HG02798 (cell line): ENCODE measurements around the gene XRCC1.

ENCODE experiments used
- ATAC-seq: cut with Tn5 transposase; IDR thresholded peaks from one replicate; pipeline ENCODE4 v1.9.1; 2021; ENCODE audit warnings: mild to moderate bottlenecking; ENCODE audit not compliant: unreplicated experiment, poor library complexity

Gene XRCC1

DNA sequence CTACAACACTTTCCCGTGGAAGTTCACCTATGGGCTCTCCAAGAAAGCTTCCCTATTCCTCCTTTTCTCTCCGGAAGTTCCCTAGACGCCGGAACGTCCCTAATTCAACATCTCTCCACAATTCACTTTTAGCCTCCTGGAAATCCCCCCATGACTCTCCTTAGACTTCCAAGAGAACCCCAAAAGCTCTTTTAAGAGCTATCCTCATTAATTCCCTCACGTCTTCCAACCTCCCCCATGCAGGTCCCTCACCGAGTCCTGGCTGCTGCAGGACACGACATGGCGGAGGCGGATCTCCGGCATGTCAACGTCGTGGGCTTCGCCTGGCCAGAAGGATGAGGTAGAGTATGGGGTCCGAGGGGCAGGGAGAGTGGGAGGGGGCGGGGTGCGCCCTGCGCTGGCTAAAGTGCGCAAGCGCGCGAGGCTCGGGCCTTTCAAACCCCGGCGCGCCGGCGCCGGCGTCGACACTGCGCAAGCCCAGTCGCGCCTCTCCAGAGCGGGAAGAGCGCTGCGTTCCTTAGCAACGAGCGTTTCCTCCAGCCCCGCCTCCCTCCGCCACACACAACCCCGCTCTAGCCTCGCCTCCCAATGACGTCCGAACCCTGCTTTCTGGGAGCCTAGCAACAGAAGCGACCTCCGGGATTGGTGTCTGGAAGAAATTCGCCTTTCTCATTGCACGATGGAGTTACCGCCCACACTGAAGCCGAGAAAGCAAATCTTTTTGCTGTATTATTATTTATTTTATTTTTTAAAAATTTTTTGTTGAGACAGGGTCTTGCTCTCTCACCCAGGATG, at the start of gene XRCC1, which contains the start of gene PINLYP:
Gene XRCC1 (minus strand): TSS at position 372 of the 795 bp plus-strand sequence. CDS start 69 bp downstream, at position 303.
Gene PINLYP (plus strand): TSS at position 646 of the 795 bp plus-strand sequence. CDS start 1,391 bp downstream, outside the sequence.
- ATAC-seq: peak; percentile 97

DNA sequence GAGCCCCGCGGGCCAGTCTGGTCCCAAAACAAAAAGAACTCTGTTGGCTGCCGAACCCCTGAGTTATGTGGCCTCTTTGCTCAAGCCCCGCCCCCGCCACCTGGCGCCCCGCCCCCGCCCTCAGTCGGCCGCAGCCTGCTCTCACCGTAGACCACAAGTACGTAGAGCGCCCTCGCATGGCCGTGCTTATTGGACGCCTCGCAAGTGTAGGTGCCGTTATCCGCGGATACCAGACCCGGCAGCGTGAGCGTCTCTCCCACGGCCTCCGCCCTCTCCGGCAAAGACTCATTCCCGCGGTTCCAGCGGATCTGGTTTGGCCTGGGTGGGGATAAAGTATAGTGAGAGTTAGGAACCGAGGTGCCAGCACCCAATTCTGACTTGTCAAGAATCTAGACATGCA, 49.6 kb upstream of the XRCC1 start:
- no peak for ATAC-seq

- ATAC-seq: no peak
These were observed 48.8 kb upstream of the XRCC1 start for GRCh38 chr19:43623889-43624670.

- no peak for ATAC-seq
These were observed 47.6 kb upstream of the XRCC1 start for GRCh38 chr19:43622956-43623355.

DNA sequence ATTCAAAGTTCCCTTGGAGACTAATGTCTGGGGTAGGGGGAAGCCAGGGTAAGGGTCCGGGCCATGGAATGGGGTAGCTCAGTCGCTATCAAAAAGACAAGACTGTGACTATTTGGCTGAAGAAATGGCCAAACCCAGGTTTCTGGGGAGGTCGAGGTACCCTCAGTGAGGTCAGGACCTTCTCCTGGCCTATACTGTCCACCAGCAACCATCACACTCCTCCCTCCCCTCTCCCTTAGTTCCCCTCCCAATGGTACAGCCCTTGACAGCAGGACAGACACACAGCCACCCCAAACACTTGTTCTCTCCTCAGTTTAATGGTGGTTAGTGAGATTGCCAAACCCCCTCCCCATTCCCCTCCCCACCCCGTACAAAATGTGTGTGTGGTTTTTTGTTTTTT, 46.7 kb upstream of the XRCC1 start:
- ATAC-seq: no peak

DNA sequence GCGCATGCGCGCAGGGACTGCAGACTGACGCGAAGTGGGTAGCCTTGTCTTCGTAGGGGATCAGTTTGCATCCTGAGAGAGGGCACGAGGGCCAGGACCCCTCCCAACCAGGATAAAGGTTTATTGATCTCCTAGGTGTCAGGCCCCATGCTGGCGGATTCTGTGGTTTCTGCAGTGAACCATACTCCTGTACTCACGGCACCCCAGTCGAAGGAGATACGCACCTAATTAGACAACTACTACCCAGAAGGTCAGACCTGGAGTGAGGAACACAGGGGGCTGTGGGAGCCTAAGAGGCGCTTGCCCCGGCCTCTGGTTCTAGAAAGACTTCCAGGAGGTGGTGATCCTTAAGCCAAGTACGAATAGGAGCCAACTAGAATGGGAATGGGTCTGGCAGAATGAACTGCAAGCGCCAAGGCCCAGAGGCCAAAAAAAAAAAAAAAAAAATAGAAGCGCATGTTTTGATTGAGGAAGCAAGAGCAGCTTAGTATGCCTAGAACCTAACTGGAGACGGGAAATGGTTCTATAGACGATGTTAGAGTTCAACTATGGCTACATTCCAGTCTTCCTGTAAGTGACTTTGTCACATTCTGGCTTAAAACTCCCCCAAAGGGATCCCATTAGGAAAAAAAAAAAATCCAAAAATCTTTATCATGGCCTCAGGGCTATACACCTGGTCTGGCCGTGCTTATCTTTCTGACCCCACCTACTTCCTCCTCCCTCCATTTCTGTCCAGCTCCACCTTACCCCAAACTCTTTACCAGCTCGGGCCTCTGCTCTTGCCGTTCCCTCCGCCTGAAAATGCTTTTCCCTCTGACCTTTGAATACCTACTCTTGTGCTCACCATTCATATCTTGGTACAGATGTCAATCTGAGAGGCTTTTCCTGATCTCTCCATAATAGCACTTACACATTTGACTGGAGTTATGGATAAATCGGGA, 45.0 kb upstream of the XRCC1 start:
- no peak for ATAC-seq

GRCh38 chr19:43619262-43620060, 44.1 kb upstream of the XRCC1 start, which contains the start of gene ZNF428:
TSS of gene ZNF428 (minus strand) at chr19:43619629. CDS start at chr19:43614304, 5,325 bp downstream.
- ATAC-seq: peak; percentile 89

- peak; percentile 11 for ATAC-seq
These were observed 43.6 kb upstream of the XRCC1 start for GRCh38 chr19:43618921-43619261.

DNA sequence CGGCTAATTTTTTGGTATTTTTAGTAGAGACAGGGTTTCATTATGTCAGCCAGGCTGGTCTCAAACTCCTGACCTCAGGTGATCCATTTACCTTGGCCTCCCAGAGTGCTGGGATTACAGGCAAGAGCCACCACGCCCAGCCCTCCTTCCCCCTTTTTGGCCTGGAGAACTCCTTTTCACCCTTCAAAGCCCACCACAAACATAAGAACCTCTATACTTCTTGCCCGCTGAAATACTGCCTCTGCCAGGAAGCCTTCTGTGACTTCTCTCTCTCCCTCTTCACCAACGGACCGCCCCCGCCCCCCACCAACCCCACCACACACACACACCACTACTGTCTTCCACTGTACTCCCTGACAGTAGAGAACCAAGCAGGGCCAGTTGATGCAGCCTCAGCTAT, 41.6 kb upstream of the XRCC1 start:
- ATAC-seq: no peak

DNA sequence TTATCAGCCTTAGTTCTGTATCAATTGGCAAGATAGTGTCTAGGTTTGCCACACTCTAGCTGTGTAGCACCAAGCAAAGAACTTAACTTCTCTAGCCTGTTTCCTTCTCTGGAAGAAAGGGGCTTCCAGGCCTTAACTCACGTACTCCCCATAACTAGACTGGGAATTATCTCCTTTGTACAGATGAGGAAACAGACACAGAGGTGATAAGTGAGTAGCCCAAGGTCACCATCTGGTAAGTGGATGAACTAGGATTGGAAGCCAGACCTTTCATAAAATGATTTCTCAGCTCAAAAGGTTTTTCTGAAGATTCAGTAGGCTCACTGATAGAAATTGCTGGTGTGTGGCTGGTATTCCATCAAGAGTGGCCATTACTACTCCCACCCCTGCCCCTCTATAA, 41.0 kb upstream of the XRCC1 start:
- no peak for ATAC-seq

DNA sequence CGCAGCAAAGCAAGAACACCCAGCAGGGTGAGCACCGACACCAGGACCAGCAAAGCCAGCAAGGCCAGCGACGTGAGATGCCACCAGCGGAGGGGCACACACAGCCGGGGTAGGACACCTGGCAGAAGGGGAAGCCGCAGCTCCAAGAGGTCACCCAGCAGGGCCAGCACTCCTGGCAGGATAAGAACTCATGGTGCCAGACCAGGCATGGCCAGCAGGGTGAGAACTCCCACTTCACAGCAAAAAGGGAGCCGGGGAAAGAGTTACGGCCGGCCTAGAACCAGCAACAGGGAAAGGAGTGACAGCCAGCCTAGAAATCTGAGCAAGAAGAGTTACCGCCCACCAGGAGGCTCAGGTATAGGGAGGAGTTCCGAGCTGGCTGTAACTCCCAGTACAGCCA, 37.0 kb upstream of the XRCC1 start:
- no peak for ATAC-seq

DNA sequence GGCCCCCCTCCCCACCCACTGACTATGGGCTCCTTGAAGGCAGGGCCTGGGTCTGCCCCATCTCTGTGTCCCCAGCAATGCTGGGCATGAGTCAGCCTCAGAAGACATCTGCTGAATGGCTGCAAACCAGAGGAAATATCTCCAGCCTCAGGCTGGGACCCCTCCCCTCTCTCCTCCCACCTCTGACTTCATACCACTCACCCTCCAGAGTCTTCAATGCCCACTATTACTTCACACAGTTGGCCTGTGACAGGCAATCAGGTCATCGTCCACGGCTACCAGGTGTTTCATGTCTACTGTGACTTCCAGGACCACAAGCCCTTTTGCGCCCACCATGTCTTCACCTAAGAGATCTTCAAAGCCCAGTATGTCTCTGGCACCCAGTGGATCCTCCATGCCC, 36.5 kb upstream of the XRCC1 start, which contains the start of gene SRRM5:
Gene SRRM5 (plus strand): TSS at position 301 of the 400 bp plus-strand sequence. CDS start 34 bp downstream, at position 335.
- ATAC-seq: no peak

GRCh38 chr19:43610493-43610892, 35.2 kb upstream of the XRCC1 start:
- ATAC-seq: no peak

- no peak for ATAC-seq
These were observed 34.5 kb upstream of the XRCC1 start for GRCh38 chr19:43609872-43610271.

DNA sequence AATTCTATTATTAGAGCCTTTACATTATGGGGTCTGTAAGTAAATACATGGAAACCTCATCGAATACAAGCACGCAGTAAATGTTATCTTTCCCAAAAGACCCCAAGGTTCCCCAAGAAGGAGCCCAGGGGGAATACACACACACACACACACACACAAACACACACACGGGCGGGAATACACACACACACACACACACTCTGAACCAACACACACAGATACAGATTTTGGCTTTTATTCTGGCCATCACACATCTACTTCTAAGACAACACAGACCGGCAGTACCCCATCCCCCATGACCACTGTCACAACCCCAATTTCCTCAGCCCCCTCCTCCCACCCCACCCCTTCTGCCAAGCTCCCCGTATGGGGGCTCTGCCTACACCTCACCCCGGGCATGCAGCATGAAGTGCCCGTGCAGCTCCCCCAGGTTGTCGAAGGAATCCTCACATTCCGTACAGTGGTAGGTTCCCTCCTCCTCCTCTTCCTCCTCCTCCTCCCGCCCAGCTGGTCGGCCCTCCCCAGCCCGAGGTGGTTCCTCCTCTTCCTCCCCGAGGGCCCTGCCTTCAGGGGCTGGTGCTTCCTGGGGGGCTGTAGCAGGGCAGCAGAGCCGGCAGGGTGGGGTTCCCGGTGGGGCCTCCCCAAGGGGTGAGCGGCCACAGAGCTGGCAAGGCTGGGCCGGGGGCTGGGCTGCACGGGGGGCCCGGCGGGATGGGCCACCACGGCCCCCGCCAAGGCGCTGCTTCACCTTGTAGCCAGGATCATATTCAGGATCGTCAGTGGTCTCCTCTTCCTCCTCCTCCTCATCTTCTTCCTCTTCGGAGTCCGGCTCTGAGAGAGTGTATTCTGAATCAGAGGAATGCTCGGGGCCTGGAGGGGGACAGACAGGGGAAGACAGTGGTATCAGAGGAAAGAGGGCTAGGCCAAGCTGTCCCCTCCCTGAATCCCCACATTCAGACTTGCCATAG, 32.2 kb upstream of the XRCC1 start:
- ATAC-seq: no peak

GRCh38 chr19:43606569-43607229, 31.4 kb upstream of the XRCC1 start:
- ATAC-seq: no peak

DNA sequence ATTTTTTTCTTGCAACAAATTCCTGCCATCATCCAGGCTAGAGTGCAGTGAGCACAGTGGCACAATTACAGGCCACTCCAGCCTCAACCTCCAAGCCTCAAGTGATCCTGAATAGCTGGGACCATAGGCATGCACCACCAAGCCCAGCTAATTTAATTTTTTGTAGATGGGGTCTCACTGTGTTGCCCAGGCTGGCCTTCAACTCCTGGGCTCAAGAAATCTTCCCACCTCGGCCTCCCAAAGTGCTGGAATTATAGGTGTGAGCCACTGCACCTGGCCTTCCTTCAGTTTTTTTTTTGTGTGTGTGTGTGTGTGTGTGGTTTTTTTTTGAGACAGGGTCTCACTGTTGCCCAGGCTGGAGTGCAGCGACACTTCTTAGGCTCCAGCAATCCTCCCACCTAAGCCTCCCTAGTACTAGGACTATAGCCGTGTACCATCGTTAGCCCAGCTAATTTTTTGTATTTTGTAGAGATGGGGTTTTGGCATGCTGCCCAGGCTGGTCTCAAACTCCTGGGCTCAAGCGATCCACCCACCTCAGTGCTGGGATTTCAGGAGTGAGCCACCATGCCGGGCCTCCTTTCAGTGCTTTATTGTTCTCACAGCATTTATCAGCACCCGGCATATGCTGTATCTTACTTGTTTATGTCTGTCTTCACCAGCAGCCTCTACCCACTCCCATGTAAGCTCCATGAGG, 30.7 kb upstream of the XRCC1 start:
- no peak for ATAC-seq
